DMS 273 (cell line): Measurements from ENCODE around the gene TDRD7.

Source experiments
- DNase-seq: peaks from one replicate; lab custom pipeline; 2025; ENCODE audit not compliant: unreplicated experiment; lab: John Stamatoyannopoulos, UW

TDRD7 gene

GRCh38 chr9:97386733-97387503, 25.0 kb upstream of the TDRD7 start:
- peak; percentile 79 for DNase-seq

DNA sequence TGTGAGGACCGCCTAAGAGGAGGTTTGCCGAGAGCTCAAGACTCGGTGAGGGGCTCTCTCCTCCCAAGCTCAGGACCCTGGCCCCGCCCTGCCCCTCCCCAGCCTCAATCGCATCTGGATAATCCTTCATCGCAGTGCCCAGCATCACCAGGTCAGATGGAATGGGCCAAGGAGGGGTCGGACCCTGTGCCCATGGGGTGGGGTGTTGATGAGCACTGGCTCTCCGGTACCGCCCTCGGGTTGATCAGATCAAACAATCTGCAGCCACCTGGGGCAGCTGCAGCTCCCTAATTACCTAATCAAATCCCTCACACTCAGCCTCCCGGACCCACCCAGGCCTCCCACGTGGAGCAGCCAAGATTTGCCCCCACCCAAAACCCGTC, 24.4 kb upstream of the TDRD7 start:
- DNase-seq, result no peak

GRCh38 chr9:97387936-97388684, 23.8 kb upstream of the TDRD7 start:
- DNase-seq, result no peak

- DNase-seq, result no peak
These were observed 23.1 kb upstream of the TDRD7 start for GRCh38 chr9:97388721-97389238.

- DNase-seq, result no peak
These were observed 22.6 kb upstream of the TDRD7 start for GRCh38 chr9:97389249-97389648.

GRCh38 chr9:97390791-97391406, 21.0 kb upstream of the TDRD7 start:
- DNase-seq, result no peak

GRCh38 chr9:97394881-97395280, 17.0 kb upstream of the TDRD7 start:
- no peak for DNase-seq

DNA sequence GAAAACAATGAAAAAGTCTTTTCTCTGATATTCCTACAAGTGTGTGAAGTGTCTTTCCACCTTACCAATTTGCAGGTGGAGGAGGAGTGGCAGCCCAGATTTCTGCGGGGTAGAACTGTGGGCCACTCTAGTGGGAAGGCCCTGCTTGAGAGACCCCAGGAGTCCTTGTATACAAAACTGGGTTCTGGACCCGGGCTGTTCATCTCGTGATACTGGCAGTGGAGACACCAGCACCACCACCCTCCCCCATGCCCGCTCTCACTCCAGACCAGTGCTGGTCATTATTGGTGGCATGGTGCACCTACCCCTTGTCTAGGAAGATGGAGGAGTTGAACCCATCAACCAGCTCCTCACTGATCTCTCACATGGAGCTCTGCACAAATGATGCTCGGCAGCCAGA, 16.2 kb upstream of the TDRD7 start:
- DNase-seq, result no peak

- DNase-seq, result no peak
These were observed 15.6 kb upstream of the TDRD7 start for GRCh38 chr9:97396256-97396655.

DNA sequence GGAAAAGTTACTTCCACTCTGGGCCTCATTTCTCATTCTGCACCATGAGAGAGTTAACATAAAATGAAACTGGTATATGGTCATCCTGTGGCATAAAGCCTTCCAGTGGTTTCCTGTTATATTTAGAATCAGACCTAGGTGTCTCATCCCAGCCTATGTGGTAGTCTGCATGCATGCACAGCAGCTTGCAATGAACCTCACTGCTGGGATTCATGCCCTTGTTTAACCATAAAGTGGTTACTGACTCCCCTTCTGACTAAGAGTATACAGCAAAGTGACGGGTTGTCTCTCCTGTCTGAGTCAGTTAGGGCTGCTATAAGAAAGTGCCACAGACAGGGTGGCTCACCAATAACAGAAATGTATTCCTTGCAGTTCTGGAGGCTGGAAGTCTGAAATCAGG, 14.7 kb upstream of the TDRD7 start:
- no peak for DNase-seq

DNA sequence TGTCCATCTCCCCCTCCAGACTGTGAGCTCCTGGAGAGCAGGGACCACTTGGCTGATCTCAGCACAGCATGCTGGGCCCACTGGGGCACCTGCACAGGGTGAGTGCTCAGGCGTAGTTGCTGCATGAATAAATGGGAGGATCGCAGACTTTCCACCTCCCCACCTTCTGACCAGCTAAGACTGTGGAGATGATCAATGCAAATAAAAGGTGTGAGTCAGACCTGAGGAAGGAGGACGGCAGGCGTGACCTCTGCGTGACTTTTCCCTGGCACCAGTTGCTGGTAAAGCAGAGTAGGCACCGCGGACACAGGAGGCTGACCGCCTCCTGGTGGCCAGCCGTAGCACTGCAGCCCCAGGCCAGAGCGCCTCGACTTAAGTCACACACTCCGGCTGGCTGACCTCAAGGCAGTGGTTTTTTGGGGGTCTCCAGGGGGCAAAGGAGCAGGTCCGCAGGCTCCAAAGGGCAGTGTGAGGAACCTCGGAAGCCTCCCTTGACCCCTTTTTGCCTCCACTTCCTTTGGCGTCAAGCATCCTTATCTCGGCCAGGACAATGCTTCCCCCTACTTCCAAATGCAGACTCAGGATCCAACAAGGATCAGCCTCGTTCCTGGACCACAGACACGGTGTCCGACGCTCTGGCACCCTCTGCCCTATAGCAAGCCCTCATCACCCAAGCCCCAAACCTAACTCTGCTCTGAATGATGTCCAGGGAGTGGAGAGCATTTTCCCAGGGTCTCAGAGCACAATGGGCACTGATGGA, 12.7 kb upstream of the TDRD7 start:
- DNase-seq, result peak; percentile 83

- no peak for DNase-seq
These were observed 8.1 kb upstream of the TDRD7 start for GRCh38 chr9:97403746-97404316.

GRCh38 chr9:97405551-97405950, 6.3 kb upstream of the TDRD7 start:
- no peak for DNase-seq

GRCh38 chr9:97406620-97407177, 5.2 kb upstream of the TDRD7 start:
- DNase-seq, result no peak

GRCh38 chr9:97408562-97408961, 3.3 kb upstream of the TDRD7 start:
- DNase-seq, result no peak

DNA sequence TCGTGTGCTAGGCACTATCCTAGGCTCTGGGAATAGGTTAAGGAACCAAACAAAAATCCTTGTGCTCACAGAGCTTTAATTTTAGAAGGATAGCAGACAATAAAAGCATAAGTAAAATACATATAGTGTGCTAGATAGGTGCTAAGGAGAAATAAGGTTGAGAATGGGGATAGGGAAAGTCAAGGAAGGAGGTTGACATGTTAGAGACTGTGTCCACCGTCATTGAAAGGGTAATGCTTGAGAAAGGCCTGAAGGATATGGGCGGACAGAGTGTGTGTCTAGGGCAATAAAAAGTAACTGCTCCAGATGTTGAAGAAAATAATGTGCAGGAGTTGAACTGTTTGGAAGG, 482 bp upstream of the TDRD7 start:
- DNase-seq, result no peak

DNA sequence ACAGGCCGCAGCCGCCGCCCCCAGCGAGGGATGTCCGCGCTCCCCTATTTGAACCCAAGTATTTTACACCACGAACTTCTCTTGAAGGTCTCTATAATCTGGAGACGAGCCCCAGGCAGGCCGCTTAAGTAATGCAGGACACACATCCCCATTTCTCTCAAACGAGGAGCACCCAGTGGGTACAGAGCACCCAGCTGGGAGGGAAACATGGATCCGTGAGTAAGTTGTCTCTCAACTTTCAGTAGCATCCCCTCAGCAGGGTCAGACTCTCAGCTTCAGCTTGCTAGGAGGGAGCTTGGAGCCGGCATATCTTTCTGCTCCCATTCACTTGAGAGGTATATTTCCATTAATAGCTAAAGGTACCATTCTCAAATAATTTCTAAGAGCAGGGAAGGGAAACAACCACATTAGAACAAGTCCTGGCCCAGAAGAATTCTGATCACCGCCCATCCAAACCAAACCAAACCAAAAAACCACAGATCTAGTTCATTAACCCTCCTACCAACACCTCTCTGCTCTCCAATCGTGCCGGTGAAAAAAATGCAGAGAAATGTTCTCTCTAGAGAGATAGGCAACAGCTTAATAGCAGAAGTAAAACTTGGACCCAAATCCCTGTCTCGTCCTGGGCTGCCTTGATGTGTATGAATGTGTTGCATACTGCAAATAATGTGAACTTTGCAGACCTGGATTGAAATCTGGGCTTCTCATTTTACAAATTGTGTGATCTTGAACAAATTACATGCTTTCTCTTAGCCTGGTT, 910 bp downstream of the TDRD7 start:
- DNase-seq, result peak; percentile 23

- DNase-seq, result no peak
These were observed 1.6 kb downstream of the TDRD7 start for GRCh38 chr9:97413462-97413861.

DNA sequence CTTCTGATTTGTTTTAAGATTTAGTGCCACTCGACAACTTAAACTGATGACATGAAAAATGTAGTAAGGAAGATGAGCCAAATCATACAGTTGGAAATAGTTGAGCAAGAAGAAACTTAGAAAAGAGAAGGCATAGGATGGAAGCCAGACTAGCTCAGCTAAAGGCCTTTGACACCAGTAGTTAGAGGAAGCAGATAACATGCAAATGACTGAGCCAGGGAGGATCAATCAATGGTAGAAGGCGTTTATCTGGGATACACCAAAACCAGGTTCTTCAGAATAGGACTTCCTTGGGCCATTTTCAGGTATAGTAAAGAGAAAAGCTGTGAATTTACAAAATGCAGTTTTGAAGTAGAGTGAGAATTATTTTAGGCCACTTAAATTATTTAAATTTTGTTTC, 3.2 kb downstream of the TDRD7 start:
- no peak for DNase-seq

- no peak for DNase-seq
These were observed 7.0 kb downstream of the TDRD7 start for GRCh38 chr9:97418880-97419279.
